ENCODE measurements around the gene REV3L. TPM values are rescaled to one million over a fixed set of nuclear protein-coding genes. Genes with fewer than 3 reads are reported as not detected.
"Not testable (repeated sequence)": the region's sequence is repeated elsewhere in the genome, so short reads cannot be mapped to it uniquely, and the experiment has no call there.

REV3L gene
- total RNA-seq, 1 experiment from 2014 or later, result 17.2 TPM

DNA sequence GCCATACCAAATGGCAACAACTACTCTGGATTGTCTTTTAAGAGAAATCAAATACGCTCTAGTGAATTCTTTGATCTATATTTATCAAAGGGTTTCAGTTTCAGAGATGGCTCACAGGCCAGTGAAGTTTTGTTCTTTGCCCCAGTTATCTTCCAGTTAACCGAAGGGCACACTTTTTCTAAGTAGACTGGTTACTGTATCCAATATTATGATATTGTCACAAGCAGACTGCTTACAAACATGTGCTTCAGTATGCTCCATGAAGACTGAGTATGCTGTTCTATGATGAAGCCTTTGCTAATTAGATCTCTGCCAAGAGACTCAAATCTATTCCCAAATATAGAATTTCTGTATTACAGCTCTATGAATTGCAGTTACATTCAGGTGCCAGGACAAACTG lies 181.1 kb downstream of the REV3L start:
- no peak for TF ChIP-seq CTCF (IDR thresholded peaks at IDR 0.05; ENCODE audit: unreplicated experiment)
- intact Hi-C loops (cut with micrococcal nuclease; ENCODE audit: unreplicated experiment), result no loop called here
- Mint-ChIP-seq H3K27ac (ENCODE audit: unreplicated experiment) (peak overlapping the region; percentile 4), H3K4me3 (ENCODE audit: low read depth, unreplicated experiment) (no peak overlapping the region), H3K36me3 (ENCODE audit: insufficient read depth, unreplicated experiment) (peaks cover 18% of the 10 kb centered on the region), H3K27me3 (ENCODE audit: unreplicated experiment) (no peaks in the 10 kb centered on the region), H3K4me1 (ENCODE audit: low read depth, unreplicated experiment) (peaks cover 44% of the 10 kb centered on the region), H3K9me3 (ENCODE audit: low read depth, unreplicated experiment) (no peaks in the 10 kb centered on the region)
- CTCF ChIA-PET, result no interaction called here
- DNase-seq, result no peak
- no TSS peak for BruUV-seq (replicated peaks)

- Mint-ChIP-seq H3K4me3 (ENCODE audit: low read depth, unreplicated experiment) (peak overlapping the region; percentile 18), H3K36me3 (ENCODE audit: insufficient read depth, unreplicated experiment) (peaks cover 18% of the 10 kb centered on the region), H3K4me1 (ENCODE audit: low read depth, unreplicated experiment) (peaks cover 36% of the 10 kb centered on the region), H3K27ac (ENCODE audit: unreplicated experiment) (peak overlapping the region; percentile 64)
- DNase-seq, result peak; percentile 65
- H3K27me3 Mint-ChIP-seq (ENCODE audit: unreplicated experiment); H3K9me3 Mint-ChIP-seq (ENCODE audit: low read depth, unreplicated experiment); BruUV-seq (replicated peaks); CTCF ChIA-PET; intact Hi-C loops (cut with micrococcal nuclease; ENCODE audit: unreplicated experiment): not testable (repeated sequence)
Measured at GRCh38 chr6:111300938-111301800, 181.8 kb downstream of the REV3L start.

GRCh38 chr6:111297776-111298175 lies 185.2 kb downstream of the REV3L start:
- TF ChIP-seq CTCF (IDR thresholded peaks at IDR 0.05; ENCODE audit: unreplicated experiment), result no peak
- intact Hi-C loops (cut with micrococcal nuclease; ENCODE audit: unreplicated experiment), result no loop called here
- peaks cover 28% of the 10 kb centered on the region for H3K36me3 Mint-ChIP-seq (ENCODE audit: insufficient read depth, unreplicated experiment)
- no peak for DNase-seq
- H3K4me3 Mint-ChIP-seq (ENCODE audit: low read depth, unreplicated experiment), result no peak overlapping the region
- H3K27me3 Mint-ChIP-seq (ENCODE audit: unreplicated experiment), result no peaks in the 10 kb centered on the region
- no peak overlapping the region for H3K27ac Mint-ChIP-seq (ENCODE audit: unreplicated experiment)
- H3K9me3 Mint-ChIP-seq (ENCODE audit: low read depth, unreplicated experiment), result no peaks in the 10 kb centered on the region
- peaks cover 29% of the 10 kb centered on the region for H3K4me1 Mint-ChIP-seq (ENCODE audit: low read depth, unreplicated experiment)
- no TSS peak for BruUV-seq (replicated peaks)
- CTCF ChIA-PET, result no interaction called here

DNA sequence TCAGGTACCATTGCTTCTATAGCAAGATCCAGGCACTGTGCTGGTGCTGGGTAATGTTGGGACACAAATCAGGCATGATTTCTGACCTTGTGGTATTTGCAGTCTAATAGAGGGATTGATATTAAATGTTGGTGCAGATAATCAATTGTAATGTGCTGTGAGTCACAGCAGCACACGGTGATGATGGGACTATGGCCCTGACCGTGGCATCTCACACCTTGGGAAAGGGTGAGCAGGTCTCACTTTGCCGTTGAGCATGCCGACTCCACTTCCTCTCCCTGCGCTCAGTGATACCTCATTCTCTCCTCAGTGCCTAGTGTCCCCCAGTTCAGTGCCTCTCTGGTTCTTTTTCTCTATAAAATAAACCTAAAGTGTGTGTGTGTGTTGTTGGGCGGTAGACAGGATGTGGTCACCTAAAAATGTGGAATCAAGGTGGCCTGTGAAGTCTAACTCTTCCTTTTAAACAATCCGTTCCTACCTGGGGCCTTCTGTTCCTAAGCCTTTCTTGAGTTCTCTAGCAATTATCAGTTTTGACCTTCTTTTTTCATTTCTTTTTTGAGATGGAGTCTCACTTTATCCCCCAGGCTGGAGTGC lies 188.5 kb downstream of the REV3L start:
- BruUV-seq (replicated peaks), result no TSS peak
- TF ChIP-seq CTCF (IDR thresholded peaks at IDR 0.05; ENCODE audit: unreplicated experiment), result no peak
- Mint-ChIP-seq H3K9me3 (ENCODE audit: low read depth, unreplicated experiment) (no peaks in the 10 kb centered on the region), H3K27me3 (ENCODE audit: unreplicated experiment) (no peaks in the 10 kb centered on the region), H3K4me3 (ENCODE audit: low read depth, unreplicated experiment) (no peak overlapping the region), H3K27ac (ENCODE audit: unreplicated experiment) (no peak overlapping the region), H3K4me1 (ENCODE audit: low read depth, unreplicated experiment) (no peaks in the 10 kb centered on the region), H3K36me3 (ENCODE audit: insufficient read depth, unreplicated experiment) (peaks cover 19% of the 10 kb centered on the region)
- intact Hi-C loops (cut with micrococcal nuclease; ENCODE audit: unreplicated experiment), result no loop called here
- CTCF ChIA-PET, result no interaction called here
- DNase-seq, result no peak
